ENCODE results near the gene ELF2.
"Not testable (repeated sequence)": the region's sequence is repeated elsewhere in the genome, so short reads cannot be mapped to it uniquely, and the experiment has no call there.

ELF2 gene

DNA sequence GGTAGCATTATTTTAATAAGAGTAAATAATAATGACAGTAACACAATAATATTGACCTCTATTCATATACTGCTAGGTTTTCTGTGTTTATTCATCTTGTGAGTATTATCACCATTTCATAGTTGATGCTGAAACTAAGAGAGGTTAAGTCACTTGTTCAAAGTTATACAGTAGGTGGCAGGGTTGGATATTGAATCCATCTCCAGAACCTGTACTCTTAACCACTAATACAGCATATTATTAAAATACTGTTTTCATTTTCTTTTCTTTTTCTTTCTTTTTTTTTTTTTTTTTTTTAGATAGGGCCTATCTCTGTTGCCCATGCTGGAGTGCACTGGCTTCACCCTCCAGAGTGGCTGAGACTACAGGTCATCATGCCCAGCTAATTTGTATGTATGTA is 7.1 kb upstream of the ELF2 start:
- DNase-seq = peak; percentile 30

- DNase-seq = peak; percentile 96
Measured at GRCh38 chr4:139177869-139178619, 1.0 kb upstream of the ELF2 start.

DNA sequence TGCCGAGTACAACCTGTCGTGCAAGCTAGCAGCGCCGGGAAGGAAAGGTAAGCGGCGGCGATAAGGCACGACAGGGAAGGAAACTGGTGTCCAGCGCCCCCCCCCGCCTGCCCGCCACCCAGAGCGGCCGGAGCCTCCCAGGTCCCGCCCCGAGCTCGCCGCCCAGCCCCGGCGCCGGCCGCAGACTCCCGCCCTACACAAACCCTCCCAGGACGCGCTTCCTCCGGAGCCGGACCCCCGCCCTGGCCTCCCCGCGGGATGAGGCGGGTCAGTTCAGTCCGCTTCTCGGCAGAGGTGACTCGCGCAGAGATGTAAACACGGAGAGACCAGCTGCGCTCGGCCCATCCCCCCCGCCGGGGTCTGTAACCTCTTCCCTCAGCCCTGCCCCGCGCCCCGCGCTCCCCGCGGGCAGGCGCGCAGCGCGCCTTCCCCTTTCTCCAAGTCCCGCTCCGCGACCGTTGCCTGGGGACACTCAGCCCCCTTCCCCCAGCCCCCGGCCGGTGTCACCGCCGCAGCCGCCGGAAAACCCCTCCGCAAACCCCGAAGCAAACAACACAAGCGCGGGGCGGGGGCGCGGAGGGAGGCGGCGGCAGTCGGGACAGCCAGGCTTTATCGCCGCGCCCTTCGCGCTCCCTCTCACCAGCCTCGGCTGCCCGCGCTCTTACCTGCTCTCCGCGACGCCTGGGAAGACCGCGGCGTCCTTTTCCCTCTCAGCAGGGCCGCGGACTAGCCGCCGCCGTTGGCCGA is 543 bp downstream of the ELF2 start:
- peak; percentile 71 for DNase-seq

DNA sequence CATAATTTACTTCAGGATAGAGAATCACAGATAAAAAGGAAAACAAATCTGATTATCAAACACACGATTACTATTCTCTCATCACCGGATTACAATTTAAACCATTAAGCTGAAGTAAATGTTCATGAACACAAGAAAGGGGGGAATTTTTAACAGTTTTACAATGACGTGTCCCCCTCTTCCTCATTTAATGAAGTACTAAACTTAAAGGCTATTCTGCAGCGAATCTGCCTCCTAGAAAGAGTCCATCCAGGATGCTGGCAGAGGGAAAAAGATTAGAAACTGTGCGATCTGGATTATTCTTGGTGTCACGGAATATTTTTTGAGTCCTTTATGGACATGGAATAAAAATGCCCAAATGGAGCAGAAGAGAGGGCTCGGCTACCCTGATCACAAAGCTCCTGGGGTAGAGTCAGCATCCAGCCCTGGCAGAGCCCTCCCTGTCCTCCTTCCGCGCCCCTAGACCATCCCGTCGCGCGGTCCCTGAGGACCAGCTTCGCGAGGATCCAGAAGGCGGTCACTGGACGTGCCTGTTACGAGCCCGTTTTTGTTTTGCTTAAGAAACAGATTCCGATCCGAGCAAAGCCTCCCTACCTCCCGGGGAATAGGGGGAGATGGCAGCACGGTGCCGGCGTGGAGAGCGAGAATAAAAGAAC is 1.2 kb downstream of the ELF2 start:
- peak; percentile 51 for DNase-seq

DNA sequence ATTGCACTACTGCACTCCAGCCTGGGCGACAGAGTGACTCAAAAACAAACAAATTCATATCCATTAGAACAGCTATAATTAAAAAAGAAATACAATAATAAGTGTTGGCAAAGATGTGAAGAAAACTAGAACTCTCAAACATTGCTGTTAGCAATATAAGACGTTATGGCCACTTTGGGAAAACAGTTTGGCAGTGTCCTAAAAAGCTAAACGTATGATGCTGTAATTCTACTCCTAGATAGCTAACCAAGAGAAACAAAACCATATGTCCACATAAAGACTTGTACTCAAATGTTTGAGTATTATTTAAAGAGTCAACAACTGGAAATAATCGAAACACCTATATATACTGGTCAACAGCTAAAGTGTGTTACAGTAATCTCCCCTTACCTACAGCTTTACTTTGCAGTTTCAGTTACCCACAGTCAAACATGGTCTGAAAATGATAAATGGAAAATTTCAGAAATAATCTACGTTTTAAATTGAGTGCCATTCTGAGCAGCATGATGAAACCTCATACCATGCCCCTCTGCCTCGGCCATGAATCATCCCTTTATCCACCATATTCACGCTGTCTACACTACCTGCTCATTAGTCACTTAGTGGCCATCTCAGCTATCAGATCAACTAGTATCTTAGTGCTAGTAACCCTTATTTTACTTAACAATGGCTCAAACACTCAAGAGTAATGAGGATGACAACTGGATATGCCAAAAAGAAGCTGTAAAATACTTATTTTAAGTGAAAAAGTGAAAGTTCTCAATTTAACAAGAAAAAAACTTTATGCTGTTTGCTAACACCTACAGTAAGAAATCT is 4.9 kb downstream of the ELF2 start:
- peak; percentile 63 for DNase-seq

GRCh38 chr4:139170932-139171331 is 6.1 kb downstream of the ELF2 start:
- no peak for DNase-seq

GRCh38 chr4:139167774-139168444 is 9.1 kb downstream of the ELF2 start:
- DNase-seq = peak; percentile 57

DNA sequence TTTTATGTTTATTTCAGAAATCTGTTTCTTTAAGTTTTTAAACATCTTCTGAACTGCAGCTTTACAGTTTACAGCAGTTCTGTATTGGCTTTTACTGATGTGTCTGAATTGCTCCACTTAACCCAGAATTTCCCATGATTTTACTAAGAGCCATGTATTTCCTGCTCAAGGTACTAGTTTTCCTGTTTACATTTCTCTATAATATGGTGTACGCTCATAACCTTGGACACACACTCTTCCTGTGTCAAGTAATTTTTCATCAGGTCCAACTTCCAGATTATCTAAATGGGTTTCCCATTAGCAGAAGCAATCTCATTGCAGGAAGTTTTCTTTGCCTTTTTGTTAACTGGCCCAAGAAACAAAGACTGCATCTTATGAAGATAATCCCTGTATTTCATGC is 12.3 kb downstream of the ELF2 start:
- no peak for DNase-seq

- no peak for DNase-seq
Measured at GRCh38 chr4:139163806-139164206, 13.2 kb downstream of the ELF2 start.

DNA sequence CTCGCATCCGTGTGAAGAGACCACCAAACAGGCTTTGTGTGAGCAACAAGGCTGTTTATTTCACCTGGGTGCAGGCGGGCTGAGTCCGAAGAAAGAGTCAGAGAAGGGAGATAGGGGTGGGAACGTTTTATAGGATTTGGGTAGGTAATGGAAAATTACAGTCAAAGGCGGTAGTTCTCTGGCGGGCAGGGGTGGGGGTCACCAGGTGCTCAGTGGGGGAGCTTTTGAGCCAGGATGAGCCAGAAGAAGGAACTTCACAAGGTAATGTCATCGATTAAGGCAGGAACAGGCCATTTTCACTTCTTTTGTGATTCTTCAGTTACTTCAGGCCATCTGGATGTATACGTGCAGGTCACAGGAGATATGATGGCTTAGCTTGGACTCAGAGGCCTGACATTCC is 19.0 kb downstream of the ELF2 start:
- DNase-seq = not testable (repeated sequence)

DNA sequence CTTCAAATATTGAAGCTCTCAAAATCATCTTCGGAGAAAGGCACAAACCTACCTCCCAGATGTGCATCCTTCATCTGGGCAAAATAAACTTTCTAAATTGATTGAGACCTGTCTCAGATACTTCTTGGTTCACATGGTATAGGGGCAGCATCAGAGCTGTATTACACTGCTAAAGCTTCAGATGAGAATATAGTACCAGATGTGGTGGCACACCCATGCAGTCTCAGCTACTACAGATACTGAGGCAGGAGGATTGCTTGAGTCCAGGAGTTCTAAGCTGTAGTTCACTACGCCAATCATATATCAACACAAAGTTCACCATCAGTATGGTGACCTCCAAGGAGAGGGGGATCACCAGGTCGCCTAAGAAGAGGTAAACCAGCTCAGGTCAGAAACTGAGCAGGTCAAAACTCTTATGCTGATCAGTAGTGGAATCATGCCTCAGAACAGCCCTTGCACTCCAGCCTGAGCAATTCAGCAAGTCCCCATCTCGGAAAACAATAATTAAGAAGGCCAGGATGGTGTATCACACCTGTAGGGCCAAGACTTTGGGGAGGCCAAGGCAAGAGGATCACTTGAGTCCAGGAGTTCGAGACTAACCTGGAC is 22.0 kb downstream of the ELF2 start:
- DNase-seq = no peak

DNA sequence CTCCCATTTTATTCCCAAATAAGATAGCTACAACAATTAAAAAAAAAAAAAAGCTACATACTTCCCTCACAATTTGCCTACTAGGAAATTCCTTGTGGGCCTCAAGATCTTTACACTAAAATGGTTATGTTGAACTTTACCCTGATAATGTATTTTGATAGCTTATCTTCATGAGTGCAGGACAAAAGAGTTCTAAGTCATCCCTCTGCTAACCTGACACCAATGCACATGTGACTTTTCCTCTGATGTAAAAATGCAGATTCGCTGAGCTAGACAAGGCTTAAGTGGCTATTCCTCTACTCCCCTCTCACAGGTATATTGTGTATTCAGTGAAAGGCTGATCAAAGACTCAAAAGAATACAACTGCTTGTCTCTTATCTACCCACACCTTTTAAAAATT is 22.5 kb downstream of the ELF2 start:
- no peak for DNase-seq

GRCh38 chr4:139154134-139154421 is 22.9 kb downstream of the ELF2 start:
- DNase-seq = no peak

- peak; percentile 70 for DNase-seq
Measured at GRCh38 chr4:139153411-139154133, 23.4 kb downstream of the ELF2 start.

DNA sequence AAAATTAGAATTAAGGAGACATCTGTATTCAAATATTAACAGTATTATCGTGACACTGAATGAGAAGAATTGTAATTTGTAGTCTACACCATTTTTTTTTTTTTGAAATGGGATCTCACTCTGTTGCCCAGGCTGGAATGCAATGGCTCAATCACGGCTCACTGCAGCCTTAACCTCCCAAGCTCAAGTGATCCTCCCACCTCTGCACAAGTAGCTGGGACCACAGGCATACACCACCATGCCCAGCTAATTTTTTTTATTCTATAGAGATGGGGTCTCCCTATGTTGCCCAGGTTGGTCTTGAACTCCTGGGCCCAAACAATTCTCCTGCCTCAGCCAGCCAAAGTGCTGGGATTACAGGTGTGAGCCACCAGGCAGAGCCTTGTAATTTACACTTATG is 24.8 kb downstream of the ELF2 start:
- no peak for DNase-seq

DNA sequence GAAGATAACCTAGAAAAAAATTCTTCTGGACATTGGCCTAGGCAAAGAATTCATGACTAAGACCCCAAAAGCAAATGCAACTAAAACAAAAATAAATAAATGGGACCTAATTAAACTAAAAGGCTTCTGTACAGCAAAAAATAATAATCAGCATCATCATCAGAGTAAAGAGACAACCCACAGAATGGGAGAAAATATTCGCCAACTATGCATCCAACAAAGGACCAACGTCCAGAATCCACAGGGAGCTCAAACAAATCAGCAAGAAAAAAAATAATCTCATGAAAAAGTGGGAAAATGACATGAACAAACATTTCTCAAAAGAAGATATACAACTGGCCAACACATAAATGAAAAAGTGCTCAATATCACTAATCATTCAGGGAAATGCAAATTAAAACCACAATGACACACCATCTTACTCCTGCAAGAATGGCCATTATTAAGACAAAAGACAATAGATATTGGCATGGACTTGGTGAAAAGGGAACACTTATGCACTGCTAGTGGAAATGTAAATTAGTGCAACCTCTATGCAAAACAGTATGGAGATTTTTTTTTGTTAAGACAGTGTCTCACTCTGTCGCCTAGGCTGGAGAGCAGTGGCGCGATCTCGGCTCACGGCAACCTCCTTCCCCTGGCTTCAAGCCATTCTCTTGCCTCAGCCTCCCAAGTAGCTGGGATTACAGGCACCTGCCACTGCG is 29.9 kb downstream of the ELF2 start:
- DNase-seq = no peak

GRCh38 chr4:139145552-139145932 is 31.5 kb downstream of the ELF2 start:
- DNase-seq = no peak

GRCh38 chr4:139144911-139145551 is 32.0 kb downstream of the ELF2 start:
- no peak for DNase-seq

- DNase-seq = peak; percentile 58
Measured at GRCh38 chr4:139144161-139144859, 32.7 kb downstream of the ELF2 start.
